ENCODE results near the gene CERS6. TPM values are rescaled to one million over a fixed set of nuclear protein-coding genes. Genes with fewer than 3 reads are reported as not detected.
"Not testable (repeated sequence)": the region's sequence is repeated elsewhere in the genome, so short reads cannot be mapped to it uniquely, and the experiment has no call there.

Gene CERS6
- total RNA-seq, 4 donors from 2014 or later: 42.3 to 62.1 (median 50.6) TPM

DNA sequence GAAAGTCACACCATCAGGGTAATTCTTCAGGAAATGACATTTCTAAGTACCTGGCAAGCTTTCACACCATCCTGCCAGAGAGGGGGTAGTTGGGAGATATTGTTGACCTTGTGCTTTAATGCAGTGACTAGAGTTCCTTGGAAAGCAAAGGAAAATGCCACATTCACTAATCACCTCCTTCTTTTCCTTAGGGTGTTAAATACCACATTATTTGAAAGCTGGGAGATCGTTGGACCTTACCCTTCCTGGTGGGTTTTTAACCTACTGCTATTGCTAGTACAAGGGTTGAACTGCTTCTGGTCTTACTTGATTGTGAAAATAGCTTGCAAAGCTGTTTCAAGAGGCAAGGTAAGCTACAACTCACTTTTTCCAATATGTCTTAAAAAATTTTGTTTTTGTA lies 309.3 kb downstream of the CERS6 start:
- no peak for DNase-seq
- H3K36me3 ChIP-seq: peaks cover 0 to 4% (median 0%) of the 10 kb centered on the region in 4 donors
- intact Hi-C loops (cut with DNase I; ENCODE audit: low total_unique reads): no loop called here
- no peak overlapping the region for H3K4me3 ChIP-seq
- H3K27me3 ChIP-seq: no peaks in the 10 kb centered on the region
- no peak overlapping the region for H3K27ac ChIP-seq
- no peaks in the 10 kb centered on the region for H3K4me1 ChIP-seq
- no peak for TF ChIP-seq CTCF (IDR thresholded peaks at IDR 0.05)
- no peak for TF ChIP-seq POLR2A (IDR thresholded peaks at IDR 0.05)
- no peak for TF ChIP-seq POLR2AphosphoS5 (IDR thresholded peaks at IDR 0.05)
- no peak for TF ChIP-seq EP300 (IDR thresholded peaks at IDR 0.05; ENCODE audit: low read depth)
- WGBS, 2 donors (ENCODE audit: low coverage in 1 of 2): 74 to 75% methylated on average over 1 of the region's 1 CpG
- no peaks in the 10 kb centered on the region for H3K9me3 ChIP-seq
- in situ Hi-C loops (cut with MboI; ENCODE audit: low pct_ligation_motif_present in 1 of 4, low pct_unique_long_range_greater_than_20kb in 1 of 4, low sequenced_read_pairs in 3 of 4): loop anchor here in 2 of 4 donors (25.0 kb wide), 2 partner anchors 147 to 428 kb away; partner anchors contain the start of gene G6PC2 (in 1 of the 2)

GRCh38 chr2:168766600-168766999 lies 310.5 kb downstream of the CERS6 start:
- no peak for DNase-seq
- Histone ChIP-seq H3K9me3 (no peaks in the 10 kb centered on the region), H3K27ac (no peak overlapping the region), H3K27me3 (no peaks in the 10 kb centered on the region), H3K36me3 (peaks cover 0 to 4% (median 0%) of the 10 kb centered on the region in 4 donors), H3K4me3 (no peak overlapping the region), H3K4me1 (no peaks in the 10 kb centered on the region)
- intact Hi-C loops (cut with DNase I; ENCODE audit: low total_unique reads) (no loop called here), in situ Hi-C loops (cut with MboI; ENCODE audit: low pct_ligation_motif_present in 1 of 4, low pct_unique_long_range_greater_than_20kb in 1 of 4, low sequenced_read_pairs in 3 of 4) (loop anchor here in 2 of 4 donors (25.0 kb wide), 2 partner anchors 146 to 429 kb away; partner anchors contain the start of gene G6PC2 (in 1 of the 2))
- WGBS, 2 donors (ENCODE audit: low coverage in 1 of 2): 80 to 83% methylated on average over 2 of the region's 2 CpGs
- TF ChIP-seq POLR2AphosphoS5 (IDR thresholded peaks at IDR 0.05) (no peak), POLR2A (IDR thresholded peaks at IDR 0.05) (no peak), EP300 (IDR thresholded peaks at IDR 0.05; ENCODE audit: low read depth) (no peak), CTCF (IDR thresholded peaks at IDR 0.05) (no peak)

DNA sequence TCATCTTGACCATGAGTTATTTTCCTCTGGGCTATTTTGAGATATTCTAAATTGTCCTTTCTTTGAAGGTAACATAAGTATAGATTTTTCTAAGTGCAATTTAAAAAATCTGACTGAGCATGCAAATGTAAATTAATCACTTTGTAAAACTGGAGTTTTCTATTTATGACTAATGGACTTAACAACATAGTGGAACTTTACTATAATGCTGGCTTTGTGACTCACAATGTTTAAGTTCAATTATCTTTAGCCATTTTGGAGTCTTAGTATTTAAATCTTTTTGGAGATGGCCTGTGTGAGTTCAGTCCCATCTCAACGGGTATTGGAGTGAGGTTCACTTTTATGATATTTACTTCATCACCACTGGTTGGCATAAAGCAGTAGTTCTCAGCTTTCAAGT lies 311.2 kb downstream of the CERS6 start:
- Histone ChIP-seq H3K27ac (no peak overlapping the region), H3K27me3 (no peaks in the 10 kb centered on the region), H3K4me1 (no peaks in the 10 kb centered on the region), H3K9me3 (no peaks in the 10 kb centered on the region), H3K4me3 (no peak overlapping the region), H3K36me3 (peaks cover 0 to 4% (median 0%) of the 10 kb centered on the region in 4 donors)
- TF ChIP-seq CTCF (IDR thresholded peaks at IDR 0.05): no peak
- TF ChIP-seq EP300 (IDR thresholded peaks at IDR 0.05; ENCODE audit: low read depth): no peak
- no peak for TF ChIP-seq POLR2A (IDR thresholded peaks at IDR 0.05)
- TF ChIP-seq POLR2AphosphoS5 (IDR thresholded peaks at IDR 0.05): no peak
- WGBS, 2 donors (ENCODE audit: low coverage in 1 of 2): 0 to 55% methylated on average over 1 of the region's 1 CpG
- DNase-seq: no peak
- intact Hi-C loops (cut with DNase I; ENCODE audit: low total_unique reads) (no loop called here), in situ Hi-C loops (cut with MboI; ENCODE audit: low pct_ligation_motif_present in 1 of 4, low pct_unique_long_range_greater_than_20kb in 1 of 4, low sequenced_read_pairs in 3 of 4) (loop anchor here in 2 of 4 donors (25.0 kb wide), 2 partner anchors 145 to 430 kb away; partner anchors contain the start of gene G6PC2 (in 1 of the 2))

DNA sequence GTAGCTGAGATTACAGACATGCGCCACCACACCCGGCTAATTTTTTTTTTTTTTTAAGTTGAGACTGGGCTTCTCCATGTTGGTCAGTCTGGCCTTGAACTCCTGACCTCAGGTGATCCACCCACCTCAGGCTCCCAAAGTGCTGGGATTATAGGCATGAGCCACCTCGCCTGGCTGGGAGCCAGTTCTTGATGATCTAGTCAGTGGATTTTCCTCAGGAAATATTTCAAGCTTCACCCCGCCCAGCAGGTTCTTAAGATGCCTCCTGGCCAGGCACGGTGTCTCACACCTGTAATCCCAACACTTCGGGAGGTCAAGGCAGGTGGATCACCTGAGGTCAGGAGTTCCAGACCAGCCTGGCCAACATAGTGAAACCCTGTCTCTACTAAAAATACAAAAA lies 312.3 kb downstream of the CERS6 start:
- intact Hi-C loops (cut with DNase I; ENCODE audit: low total_unique reads); H3K36me3 ChIP-seq; H3K27ac ChIP-seq; H3K27me3 ChIP-seq; H3K9me3 ChIP-seq; H3K4me1 ChIP-seq; H3K4me3 ChIP-seq: not testable (repeated sequence)
- in situ Hi-C loops (cut with MboI; ENCODE audit: low pct_ligation_motif_present in 1 of 4, low pct_unique_long_range_greater_than_20kb in 1 of 4, low sequenced_read_pairs in 3 of 4): loop anchor here in 2 of 4 donors (25.0 kb wide), 2 partner anchors 144 to 431 kb away; partner anchors contain the start of gene G6PC2 (in 1 of the 2)
- DNase-seq: peak; percentile 61
- WGBS, 2 donors (ENCODE audit: low coverage in 1 of 2): 76 to 93% methylated on average over 2 to 6 of the region's 6 CpGs

DNA sequence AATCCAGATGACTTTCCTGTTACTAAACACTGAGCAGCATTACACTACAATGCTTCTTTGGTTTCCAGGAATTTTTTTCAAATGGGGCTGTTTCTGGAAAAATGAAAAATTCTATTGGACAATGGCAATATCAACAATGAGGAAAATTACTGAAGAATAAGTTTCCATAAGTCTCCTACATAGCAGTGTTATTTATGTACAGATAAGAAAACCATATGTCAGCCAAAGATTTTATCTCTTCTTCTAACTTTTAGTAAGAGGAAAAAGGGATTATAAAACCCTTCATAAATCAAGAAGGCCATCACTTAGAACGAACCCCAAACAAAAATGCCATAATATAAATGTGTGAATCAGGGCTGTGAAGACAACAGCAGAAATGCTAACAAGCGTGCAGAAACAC lies 314.7 kb downstream of the CERS6 start:
- no peak for DNase-seq
- in situ Hi-C loops (cut with MboI; ENCODE audit: low pct_ligation_motif_present in 1 of 4, low pct_unique_long_range_greater_than_20kb in 1 of 4, low sequenced_read_pairs in 3 of 4): loop anchor here in 2 of 4 donors (25.0 kb wide), 2 partner anchors 142 to 433 kb away; partner anchors contain the start of gene G6PC2 (in 1 of the 2)
- intact Hi-C loops (cut with DNase I; ENCODE audit: low total_unique reads): no loop called here
- TF ChIP-seq POLR2AphosphoS5 (IDR thresholded peaks at IDR 0.05): no peak
- no peak for TF ChIP-seq CTCF (IDR thresholded peaks at IDR 0.05)
- TF ChIP-seq POLR2A (IDR thresholded peaks at IDR 0.05): no peak
- no peak for TF ChIP-seq EP300 (IDR thresholded peaks at IDR 0.05; ENCODE audit: low read depth)
- H3K4me1 ChIP-seq: no peaks in the 10 kb centered on the region
- no peaks in the 10 kb centered on the region for H3K27me3 ChIP-seq
- WGBS, 2 donors (ENCODE audit: low coverage in 1 of 2): 66 to 78% methylated on average over 2 of the region's 2 CpGs
- peaks cover 0 to 4% (median 0%) of the 10 kb centered on the region in 4 donors for H3K36me3 ChIP-seq
- no peak overlapping the region for H3K27ac ChIP-seq
- no peaks in the 10 kb centered on the region for H3K9me3 ChIP-seq
- no peak overlapping the region for H3K4me3 ChIP-seq

All from transverse colon (tissue), 4 donors.